IMR-90 (cell line): ENCODE data around the gene DYNLL2.

Source experiments
- BHLHE40 ChIP-seq: fragments of 150-350 bp; IDR thresholded peaks from 2 replicates; pipeline ENCODE4 v1.6.1; 2016; ENCODE audit warnings: mild to moderate bottlenecking, low read depth, low read length
- POLR2A ChIP-seq: IDR thresholded peaks from 2 replicates; pipeline ENCODE4 v1.6.1; 2012; ENCODE audit warnings: mild to moderate bottlenecking, low read depth, low read length
- TF ChIP-seq, protein P1 (sequence below): conservative IDR thresholded peaks from 2 replicates; pipeline ENCODE4 v1.5.1; 2012; ENCODE audit warnings: mild to moderate bottlenecking, low read depth, low read length, improper control_type of control experiment

DNA sequence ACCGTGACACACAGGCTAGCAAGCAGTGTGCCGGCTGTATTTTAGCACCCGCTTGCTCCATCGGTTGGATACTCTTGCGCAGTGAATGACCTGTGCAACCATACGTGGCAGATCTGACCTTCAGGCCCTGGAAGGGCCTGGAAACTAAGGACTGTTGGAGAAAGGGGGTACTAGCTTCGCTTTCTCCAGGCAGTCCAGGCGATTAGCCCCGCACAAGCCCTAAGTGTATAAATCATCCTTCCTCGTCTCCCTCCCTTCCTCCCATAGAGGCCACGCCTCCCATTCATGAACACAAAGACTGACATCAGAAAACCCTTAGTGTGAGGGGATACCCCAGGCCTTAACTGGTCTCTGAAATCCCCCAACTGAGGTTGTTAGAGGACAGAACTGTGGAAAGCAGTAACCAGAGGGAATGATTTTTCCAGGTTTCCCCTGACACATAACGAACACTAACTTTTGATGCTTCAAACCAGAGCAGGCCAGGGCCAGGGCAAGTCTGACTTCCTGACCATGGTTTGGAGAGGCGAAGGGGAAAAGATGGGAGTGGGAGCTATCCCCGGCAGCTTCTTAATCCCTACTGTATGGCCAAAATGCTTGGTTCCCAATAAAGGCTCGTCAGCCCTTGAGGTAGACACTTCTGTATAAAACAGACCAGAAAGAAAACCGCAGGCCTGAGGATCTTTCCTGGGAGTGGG, 1.4 kb upstream of the DYNLL2 start:
- no peak for TF ChIP-seq BHLHE40
- TF ChIP-seq, protein P1, sequence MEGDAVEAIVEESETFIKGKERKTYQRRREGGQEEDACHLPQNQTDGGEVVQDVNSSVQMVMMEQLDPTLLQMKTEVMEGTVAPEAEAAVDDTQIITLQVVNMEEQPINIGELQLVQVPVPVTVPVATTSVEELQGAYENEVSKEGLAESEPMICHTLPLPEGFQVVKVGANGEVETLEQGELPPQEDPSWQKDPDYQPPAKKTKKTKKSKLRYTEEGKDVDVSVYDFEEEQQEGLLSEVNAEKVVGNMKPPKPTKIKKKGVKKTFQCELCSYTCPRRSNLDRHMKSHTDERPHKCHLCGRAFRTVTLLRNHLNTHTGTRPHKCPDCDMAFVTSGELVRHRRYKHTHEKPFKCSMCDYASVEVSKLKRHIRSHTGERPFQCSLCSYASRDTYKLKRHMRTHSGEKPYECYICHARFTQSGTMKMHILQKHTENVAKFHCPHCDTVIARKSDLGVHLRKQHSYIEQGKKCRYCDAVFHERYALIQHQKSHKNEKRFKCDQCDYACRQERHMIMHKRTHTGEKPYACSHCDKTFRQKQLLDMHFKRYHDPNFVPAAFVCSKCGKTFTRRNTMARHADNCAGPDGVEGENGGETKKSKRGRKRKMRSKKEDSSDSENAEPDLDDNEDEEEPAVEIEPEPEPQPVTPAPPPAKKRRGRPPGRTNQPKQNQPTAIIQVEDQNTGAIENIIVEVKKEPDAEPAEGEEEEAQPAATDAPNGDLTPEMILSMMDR = no peak
- TF ChIP-seq POLR2A = no peak
